ENCODE results near the gene ANAPC2.

The ANAPC2 gene

DNA sequence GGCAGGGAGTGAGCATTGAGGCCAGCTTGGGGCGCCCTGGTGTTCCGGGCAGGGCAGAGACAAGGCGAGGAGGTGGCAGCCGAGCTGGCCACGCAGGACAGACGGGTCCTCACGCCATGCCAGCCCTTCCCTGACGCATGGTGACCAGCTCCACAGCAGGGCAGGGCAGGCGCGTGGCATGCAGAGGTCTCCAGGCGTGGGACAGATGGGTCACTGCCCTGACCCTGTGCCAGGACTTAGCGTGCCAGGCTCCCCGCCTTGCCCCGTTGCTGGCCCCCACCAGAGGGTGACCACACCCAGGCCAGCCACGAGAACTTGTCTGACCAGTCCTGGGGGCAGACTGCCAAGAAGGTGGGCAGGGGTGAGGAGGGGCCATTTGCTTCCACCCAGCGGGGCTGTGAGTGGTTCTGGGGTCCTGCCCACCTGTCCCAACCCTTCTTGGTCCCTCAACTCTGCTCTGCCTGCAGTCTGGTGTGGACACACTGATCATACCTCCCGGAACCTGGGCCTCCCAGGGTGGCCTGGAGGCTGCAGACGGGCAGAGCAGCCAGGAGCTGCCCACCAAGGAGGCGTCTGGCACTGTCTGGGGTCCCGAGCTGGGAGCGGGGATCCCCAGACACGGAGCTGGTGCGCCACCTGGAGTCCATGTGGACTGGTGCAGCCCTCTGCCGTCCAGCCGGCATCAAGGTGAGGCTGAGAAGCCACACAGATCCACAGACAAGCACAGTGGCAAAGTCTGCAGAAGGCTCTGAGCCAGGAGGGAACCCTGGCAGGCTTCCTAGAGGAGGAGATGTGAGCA lies 38.9 kb upstream of the ANAPC2 start, which contains the start of gene RNF224:
RNF224 (plus strand) TSS at position 449 of the 799 bp plus-strand sequence. CDS start 834 bp downstream, outside the sequence.
- DNase-seq (ENCODE audit: low read depth) = peak; percentile 72

DNA sequence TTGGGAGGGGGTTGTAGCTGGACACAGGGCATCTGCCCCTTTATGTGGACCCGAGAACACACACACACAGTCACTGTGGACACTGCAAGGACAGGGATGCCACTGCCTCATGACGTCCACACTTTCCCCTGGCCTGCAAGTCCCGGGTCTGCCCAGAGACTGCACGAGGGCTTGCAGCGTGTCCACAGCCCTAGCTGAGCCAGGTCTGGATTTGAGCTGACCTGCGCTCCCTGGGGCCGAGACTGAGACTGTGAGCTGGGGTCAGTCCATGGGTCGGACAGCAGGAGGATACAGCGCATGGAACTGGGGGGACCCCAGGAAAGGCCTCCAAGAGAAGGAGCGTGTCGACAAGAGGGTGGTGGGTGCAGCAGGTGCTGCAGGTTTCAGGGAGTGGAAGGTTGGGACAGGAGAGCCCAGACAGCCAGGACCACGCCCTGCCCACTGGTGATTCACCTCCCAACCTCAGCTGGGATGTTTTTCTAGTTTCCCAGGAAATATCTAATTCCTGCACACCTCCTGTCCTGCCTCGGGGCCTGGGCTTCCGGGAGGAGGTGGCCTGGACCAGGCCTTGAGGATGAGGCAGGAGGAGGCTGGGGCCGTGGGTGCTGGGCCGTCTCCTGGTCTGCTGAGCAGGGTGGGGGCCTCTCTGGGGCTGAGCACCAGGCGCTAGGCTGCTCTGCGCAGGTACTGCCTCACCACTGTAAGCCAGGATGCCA lies 38.1 kb upstream of the ANAPC2 start:
- no peak for DNase-seq (ENCODE audit: low read depth)

DNA sequence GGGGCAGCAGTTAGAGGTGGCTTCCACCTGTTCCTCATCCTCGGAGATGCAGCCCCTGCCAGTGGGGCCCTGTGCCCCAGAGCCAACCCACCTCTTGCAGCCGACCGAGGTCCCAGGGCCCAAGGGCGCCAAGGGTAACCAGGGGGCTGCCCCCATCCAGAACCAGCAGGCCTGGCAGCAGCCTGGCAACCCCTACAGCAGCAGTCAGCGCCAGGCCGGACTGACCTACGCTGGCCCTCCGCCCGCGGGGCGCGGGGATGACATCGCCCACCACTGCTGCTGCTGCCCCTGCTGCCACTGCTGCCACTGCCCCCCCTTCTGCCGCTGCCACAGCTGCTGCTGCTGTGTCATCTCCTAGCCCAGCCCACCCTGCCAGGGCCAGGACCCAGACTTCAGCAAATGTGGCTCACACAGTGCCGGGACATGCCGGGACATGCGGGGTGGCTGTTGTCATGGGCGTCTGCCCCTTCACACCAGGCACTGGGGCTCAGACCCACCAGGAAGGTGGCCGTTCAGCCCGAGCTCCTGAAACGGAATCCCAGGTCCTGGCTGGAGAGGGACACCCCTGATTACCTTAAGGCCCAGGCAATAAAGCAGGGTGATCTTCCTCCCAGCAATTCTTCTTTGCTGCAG lies 37.5 kb upstream of the ANAPC2 start:
- no peak for DNase-seq (ENCODE audit: low read depth)

DNA sequence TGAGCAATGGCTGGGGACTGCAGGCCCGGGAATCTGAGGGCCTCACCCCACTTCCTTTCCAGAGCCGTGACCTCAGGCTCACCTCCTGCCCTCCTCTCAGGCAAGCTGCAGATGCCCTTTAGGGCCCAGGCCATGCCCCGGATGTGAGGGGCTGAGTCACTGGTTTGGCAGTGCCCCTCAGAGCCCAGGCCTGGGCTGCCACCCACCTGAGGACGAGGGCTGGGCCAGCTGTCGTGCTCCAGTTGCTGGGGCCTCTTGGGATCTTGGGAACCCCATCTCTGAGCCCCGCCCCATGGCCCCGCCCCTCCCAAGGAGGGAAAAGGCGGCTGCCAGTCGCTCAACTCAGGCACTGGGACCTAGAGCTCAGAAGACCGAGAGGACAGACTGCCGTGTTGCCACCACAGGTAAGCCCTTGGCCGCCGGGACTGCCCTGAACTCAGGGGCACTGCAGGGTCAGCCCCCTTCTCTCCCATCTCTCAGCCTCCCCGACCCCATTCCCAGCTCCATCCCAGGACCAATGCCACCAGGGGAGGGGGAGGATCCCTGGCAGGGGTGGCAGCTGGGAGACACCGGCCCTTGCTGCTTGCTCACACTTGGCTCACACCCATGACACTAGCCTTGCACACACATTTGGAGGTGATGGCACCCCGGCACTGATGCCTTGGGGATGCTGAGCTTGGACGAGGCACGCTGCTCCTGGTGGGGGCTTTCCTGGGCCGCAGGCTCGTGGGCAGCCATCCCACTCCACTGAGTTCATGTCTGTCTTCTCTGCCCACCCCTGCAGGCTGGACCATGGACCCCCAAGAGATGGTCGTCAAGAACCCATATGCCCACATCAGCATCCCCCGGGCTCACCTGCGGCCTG lies 36.7 kb upstream of the ANAPC2 start, which contains the start of gene CYSRT1:
CYSRT1 (plus strand) TSS at position 345 of the 865 bp plus-strand sequence; CDS start at position 793, 448 bp downstream.
- no peak for DNase-seq (ENCODE audit: low read depth)

DNA sequence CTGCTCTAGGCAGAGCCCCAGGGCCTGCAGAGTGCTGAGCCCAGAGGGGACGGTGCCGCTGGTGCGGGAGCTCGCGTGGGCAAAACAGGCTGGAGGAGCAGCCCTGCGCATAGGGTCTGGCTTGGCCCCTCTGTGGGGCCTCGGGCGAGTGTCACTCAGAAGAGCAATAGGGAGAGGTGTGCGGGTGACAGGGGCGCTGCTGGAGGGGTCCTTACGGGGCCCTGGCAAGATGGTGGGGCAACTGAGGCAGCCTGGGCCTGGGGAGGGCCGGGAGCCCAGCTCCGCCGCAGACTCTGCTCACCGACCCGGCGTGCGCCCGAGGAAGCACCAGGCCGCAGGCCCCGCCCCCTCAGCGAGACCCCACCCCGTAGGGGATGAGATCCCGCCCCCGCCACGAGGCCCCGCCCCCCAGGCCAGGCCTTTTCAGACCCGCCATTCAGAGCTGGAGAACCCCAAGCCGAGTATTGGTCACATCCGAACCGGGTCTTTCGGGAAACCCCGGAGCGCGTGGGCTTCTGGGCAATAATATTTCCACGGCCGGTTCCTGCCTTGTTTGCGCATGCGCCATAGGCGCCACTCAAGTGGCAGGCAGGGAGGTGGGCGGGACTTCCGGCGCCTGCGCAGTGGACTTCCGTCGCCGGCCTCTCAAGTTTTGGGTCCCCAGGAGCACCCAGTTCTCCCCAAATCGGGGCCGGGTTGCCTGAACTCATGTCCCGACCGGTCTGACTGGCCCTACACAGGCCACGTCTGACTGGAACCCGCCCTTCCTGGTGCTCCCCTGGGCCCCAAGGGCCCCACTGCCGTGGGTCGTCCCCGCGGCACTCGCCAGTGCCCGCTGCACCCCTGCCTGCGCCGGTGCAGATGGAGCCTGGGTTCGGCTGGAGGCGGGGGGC lies 35.0 kb upstream of the ANAPC2 start:
- DNase-seq (ENCODE audit: low read depth) = peak; percentile 96

DNA sequence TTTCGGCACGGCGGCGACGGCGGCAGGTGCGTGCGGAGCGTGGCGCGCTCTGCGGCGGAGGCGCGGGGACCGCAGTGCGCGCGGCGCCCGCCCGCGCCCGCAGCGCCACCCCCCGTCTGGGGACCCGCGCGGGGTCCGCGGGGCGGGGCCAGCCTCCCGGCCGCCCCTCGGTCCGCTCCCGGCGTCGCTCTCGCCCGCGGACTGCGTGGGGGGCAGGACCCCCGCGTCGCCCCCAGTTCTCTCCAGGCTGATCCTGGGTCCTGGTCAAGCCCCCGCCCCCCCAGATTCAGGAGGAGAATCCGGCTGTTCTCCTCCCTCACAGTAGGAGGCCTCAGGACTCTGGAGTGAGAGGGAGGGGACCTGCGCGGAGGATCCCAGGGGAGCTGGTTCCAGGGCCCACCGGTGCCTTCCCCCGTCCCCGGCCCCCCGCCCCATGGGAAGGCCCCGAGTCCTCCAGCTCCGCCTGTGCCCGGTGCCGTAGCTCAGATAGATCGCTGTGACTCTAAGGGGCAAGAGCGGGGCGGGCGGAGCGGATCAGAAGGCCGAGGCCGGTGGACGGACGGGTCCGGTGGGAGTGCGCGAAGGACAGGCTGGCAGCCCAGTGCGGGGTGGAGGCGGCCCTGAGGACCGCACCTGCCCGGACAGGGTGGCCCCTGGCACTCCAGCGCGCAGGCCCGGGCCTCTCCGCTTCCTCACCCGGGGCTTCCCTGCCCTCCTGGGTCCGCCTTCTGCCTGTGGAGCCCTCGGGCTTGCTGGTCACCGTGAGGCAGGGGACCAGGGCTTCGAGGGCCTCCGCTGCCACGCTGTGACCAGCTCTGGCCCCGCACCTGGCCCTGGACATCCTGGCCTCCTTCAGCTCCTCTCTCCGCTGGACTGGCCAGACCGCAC lies 34.1 kb upstream of the ANAPC2 start, which contains the start of gene RNF208:
RNF208 (minus strand) TSS at position 51 of the 888 bp plus-strand sequence. CDS start 1,028 bp downstream, outside the sequence.
- DNase-seq (ENCODE audit: low read depth) = no peak

DNA sequence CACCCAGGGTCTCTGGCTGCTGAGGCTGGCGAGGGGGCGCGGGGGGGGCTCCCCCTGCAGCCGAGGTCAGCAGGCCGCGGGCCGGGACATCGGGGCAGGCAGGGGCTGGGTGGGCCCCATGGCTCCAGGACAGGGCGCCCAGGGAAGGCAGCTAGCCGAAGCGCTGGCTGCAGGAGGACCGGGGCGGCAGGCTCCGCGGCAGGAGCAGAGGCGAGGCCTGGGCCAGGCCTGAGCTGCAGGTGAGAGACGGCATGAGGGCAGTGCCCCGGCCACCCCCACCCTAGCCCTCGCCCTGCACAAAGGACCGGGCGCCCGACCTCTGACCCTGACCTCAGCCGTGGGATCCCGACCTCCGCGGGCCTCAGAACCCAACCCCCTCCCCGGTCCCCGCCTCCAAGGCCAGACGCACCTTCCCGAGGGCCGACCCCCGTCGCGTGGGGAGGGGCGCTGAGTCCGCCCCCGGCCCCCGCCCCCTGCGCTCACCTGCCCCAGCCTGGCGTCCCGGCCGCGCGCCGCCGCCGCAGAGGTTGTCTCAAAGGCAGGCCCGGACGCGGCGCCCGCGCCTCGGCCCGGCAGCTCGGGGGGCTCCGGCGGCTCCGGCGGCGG lies 33.2 kb upstream of the ANAPC2 start:
- no peak for DNase-seq (ENCODE audit: low read depth)

DNA sequence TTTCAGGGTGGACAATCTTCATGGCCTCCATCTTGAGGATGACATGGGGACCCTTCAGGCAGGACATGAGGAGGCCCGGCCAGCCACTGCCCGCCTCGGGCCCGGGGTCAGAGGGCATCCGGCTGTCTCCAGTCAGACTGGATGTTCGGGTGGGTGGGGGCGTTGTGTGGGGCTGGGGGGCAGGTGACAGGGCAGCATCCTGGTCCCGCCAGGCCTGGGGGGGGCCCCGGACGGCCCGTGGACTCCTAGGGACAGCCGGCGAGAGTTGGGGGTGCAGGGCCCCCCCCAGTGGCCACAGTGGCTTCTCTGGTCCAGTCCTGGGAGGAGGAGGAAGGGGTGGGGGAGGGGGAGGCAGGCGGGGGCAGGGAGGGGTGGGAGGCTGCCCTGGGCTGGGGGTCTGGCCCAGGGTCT lies 32.7 kb upstream of the ANAPC2 start:
- DNase-seq (ENCODE audit: low read depth) = no peak

DNA sequence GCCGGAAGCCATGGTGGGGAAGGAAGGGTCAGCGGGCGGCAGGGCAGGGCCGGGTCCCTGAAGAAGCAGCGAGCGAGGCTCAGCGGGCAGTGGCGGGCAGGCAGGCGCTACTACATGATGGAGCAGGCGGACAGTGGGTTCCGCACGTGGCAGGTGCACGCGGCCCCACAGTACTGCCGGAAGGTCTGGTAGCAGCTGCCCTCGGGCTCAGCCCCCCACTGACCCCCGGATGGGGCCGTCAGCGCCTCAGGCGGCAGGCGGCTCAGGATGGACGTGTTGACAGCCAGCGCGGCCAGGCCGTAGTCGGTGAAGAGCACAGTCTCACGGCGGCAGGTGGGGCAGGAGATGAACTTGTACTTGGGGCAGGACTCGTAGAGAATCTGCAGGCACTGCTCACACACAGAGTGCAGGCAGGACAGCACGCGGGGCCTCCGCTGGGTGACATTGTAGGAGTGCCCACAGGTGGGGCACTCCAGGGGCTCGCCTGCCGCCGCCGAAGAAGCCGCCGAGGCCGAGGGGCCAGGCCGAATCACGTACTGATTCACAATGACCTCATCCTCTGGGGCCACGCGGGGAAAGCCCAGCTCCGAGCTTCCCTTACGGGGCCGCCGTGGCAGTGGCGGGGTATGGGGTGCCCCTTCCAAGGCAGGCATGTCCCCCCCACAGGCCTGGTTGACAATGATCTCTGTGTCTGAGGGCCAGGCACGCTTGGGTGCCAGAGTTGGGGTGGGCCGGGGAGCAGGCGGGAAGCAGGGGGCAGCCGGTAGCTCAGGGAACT lies 32.1 kb upstream of the ANAPC2 start:
- no peak for DNase-seq (ENCODE audit: low read depth)

DNA sequence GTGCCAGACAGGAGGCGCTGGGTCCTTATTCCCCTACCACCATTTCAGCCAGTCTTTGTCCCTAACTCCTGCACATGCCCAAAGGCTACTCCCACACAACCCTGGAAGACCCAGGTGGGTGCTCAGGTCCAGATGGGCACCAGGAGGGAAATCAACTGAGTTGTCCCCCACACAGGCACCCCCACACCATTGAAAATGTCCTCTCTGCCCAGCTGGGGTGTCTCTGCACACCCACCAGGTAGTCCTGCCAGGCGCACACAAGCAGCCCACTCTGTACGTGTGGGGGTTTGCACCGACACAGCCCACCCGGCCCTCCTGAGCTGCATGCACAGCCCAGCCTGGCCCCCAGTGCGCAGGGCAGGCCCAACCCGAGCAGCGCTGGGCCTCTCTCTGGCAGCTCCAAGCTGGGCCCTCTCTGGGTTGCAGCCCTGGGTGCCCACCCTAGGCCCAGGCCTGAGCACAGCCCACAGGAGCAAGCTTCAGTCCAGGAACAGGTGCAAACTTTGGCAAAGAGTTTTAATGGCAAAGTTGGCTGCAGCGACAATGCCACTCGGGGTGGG lies 31.5 kb upstream of the ANAPC2 start:
- no peak for DNase-seq (ENCODE audit: low read depth)

DNA sequence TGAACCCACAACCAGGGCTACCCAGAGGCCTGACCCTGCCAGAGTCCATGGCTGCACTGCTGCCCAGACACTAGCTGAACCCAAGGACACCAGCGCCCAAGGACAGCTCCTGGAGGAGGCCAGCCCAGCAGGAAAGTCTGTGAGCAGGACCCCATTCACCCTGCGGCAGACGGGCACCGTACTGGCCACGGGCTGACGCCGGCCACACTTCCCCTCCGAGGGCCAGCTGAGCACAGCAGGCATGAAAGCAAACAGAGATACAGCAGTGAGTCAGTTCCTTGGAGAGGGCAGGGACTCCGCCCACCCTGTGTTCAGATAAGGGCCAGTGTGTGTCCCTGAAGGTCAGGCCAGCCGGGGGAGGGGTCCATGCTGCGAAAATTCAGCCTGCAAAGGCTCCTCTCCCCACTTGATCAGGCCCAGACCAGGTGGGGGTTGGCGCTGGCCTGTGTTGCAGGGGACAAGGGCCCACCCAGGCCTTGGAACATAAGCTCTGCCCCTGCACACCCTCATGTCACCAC lies 30.5 kb upstream of the ANAPC2 start:
- no peak for DNase-seq (ENCODE audit: low read depth)

DNA sequence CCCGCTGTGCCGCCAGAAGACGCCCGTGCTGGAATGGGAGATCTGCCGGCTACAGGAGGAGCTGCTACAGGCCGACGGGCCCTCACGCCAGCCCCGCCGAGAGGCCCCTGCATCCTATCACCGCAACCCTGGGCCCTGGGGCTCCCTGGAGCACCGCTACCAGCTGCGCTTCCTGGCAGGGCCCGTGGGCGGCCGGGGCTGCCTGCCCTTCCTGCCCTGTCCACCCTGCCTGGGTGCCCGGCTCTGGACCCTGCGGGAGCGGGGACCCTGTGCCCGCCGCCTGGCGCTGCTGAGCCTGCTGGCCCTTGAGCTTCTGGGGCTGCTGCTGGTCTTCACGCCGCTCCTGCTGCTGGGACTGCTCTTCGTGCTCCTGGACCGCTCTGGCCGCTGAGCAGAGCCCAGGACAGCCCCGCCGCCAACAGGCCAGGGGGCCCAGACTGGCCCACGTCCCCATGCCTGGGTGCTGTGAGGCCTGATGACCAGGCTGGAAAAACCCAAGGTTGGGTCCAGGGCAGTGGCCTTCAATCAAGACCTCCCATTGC lies 29.9 kb upstream of the ANAPC2 start:
- no peak for DNase-seq (ENCODE audit: low read depth)

DNA sequence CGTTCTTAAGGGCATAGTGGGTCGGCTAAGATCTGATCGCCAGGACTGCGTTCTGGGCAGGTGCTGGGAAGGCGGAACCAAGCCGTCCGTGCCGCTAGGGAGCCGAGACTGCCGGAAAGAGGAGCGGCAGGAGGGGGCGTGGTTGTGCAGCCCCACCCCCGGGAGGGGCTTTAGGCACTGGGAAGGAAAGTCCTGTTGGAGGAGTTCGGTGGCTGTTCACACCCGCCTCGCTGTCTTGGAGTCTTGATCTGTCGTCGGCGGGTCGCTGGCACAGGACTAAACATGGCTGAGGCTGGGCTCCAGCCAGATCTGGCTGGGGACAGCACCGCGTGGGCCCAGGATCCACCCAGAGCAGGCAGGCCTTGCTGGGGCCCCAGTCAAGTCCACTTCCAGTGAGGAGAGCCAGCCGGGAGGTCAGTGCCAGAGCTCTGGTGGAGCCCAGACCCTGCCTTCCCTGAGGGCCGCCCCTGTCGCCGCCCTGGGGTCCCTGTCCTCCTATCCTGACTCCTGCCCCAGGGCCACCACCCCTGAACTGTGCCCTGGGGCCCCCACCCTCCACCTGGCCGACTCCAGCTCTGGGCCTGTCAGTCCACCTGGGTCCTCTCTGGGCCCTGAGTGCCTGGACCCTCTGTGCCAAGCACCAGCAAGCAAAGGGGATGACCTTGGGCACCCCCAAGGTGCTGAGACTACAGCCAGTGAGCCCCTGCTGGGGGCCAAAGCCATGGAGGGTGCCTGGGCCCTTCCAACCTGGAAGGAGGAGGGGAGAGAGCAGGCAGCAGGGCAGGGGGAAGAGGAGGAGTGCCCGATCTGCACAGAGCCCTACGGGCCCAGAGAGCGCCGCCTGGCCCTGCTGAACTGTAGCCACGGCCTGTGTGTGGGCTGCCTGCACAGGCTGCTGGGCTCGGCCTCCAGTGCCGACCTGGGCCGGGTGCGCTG lies 29.2 kb upstream of the ANAPC2 start:
- DNase-seq (ENCODE audit: low read depth) = no peak

DNA sequence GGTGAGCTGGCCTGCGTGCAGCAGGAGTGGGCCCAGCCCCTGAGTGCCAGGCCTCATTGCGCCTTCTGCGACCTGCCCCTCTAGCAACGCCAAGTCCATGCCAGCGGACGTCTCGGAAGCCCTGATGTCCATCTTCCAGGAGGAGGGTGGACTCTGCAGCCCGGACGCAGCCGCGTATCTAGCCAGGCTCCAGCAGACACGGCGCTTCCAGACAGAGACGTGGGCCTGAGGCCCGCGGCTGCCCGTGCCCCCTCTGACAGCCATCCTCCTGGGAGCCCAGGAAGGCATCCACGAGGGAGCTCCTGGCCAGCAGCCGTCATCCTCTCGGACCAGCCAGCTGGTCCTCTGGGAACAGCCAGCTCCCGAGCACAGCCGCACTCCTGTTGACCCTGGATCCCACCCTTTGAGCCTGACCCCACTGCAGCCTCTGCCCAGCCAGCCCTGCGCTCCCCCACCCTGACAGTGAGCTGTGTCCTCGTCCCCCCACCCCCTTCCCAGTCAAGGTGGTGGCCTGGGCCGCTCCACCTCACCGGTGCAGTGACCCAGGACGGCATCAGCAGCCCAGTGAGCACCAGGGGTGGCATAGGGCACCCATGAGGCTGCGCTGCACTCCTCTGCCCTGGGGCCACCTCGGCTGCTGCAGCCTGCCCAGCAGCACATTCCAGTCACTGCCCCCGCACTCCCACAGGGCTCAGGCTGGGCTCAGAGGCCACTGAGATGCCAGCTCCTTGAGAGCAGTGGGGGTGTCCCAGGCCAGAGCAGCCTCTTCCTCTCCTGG lies 28.0 kb upstream of the ANAPC2 start:
- no peak for DNase-seq (ENCODE audit: low read depth)

DNA sequence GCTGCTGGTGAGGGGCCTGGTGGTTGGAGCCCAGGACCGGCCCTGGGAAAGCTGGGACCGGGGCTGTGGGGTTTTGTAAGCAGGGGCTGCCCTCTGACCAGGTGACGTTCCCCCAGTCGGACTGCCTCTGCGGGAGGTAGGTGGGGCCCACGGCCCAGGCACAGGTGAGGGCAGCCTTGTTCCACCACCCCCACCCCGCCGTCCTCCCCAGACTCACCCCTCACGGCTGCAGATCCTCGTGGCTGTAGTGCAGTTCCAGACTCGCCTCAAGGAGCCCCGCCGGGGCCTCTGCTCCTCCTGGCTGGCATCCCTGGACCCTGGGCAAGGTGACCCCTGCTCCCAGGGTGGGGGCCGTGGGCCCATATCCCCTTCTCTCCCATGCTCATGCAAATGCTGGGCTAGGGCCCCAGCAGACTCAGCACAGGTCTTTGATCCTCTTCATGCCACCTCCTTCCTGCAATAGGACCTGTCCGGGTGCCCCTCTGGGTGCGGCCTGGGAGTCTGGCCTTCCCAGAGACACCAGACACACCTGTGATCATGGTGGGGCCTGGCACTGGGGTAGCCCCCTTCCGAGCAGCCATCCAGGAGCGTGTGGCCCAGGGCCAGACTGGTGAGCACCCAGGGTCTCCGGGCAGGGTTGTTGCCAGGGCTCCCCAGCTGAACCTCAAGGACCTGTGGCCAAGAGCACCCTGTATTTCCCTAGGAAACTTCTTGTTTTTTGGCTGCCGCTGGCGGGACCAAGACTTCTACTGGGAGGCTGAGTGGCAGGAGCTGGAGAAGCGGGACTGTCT lies 27.0 kb upstream of the ANAPC2 start:
- no peak for DNase-seq (ENCODE audit: low read depth)

Measured in activated gamma-delta T cell treated with anti-CD3 and anti-CD28 coated beads, Interleukin-2, amount 50 U/mL, for 16 hours (primary cell).